ENCODE data around the gene PNLIPRP3.

Gene PNLIPRP3

DNA sequence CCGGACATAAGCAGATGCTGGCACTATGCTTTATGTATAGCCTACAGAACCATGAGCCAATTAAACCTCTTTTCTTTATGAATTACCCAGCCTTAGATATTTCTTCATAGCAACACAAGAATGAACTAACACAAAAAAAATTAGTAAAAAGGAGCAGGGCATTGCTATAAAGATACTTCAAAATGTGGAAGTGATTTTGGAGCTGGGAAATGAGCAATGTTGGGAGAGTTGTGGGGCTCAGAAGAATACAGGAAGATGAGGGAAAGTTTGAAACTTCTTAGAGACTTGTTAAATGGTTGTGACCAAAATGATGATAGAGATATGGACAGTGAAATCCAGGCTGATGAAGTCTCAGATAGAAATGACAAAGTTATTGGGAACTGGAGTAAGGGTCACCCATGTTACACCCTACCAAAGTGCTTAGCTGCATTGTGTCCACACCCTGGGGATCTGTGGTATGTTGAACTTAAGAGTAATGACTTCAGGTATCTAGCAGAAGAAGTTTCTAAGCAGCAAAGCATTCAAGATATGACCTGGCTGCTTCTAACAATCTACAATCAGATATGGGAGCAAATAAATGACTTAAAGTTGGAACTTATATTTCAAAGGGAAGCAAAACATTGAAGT is 24.2 kb downstream of the PNLIPRP3 start:
- DNase-seq: no peak

DNA sequence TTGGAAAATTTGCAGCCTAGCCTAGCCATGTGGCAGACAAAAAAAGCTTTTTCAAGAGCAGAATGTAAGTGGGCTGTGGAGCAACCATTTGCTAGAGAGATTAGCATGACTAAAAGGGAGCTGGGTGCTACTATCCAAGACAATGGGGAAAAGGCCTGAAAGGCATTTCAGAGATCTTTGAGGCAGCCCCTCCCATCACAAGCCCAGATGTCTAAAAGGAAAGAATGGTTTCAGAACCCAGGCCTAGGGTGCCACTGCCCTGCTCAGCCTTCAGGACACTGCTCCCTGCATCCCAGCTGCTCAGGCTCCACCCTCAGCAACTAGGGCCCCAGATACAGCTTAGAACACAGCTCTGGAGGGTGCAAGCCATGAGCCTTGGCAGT is 24.7 kb downstream of the PNLIPRP3 start:
- no peak for DNase-seq

DNA sequence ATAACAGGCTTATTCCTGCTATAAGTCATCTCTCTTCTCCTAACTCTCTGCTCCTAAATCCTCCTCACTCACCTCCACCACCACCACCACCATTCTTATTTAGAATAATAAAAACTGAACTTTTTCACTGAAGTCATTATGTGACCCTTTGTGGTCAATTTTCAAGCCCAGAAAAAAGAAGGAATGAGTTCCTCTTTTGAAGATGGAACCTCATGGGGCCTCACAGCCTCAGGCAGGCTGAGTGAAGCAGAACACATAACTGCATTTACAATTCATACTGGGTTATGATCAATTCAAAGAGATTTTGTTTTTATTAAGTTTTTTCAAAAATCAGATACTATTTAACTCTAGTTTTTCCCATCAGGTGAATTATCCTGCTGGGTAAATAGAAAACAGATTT is 29.8 kb downstream of the PNLIPRP3 start:
- DNase-seq: no peak

DNA sequence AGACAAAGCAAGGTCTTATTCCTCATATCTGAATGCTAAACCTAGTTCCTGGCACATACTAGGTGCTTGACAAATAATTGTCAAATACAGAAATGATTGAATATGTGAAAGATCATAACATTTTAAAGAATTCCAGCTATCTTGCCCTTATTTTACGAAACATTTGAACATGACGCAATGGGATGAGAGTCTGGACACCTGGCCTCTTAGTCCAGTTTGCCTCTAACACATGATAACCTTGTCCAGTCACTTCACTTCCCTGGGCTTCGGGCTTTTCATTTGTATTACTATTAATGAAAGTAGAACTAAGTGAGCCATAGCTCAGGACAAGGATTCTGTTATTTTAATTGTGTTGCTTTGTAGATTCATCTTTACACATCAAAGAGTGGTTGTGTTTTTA is 32.6 kb downstream of the PNLIPRP3 start:
- no peak for DNase-seq

DNA sequence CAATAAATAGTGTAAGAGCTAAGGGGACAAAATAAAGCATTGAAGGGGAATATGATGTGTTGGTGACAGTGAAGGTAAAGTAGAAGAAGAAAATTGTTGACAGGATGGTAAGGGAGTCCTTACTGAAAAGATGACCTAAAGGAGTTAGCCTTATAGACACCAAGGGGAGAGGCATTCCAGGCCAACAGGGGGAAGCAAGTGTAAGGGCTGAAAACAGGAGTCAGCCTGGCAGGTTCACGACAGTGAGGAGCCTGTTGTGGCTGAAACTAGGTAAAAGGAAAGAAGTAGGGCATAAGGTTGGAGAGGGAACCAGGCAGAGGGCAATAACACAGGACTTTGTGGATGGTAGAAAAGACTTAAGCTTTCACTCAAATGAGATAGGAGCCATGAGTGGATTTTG is 34.0 kb downstream of the PNLIPRP3 start:
- DNase-seq: no peak

DNA sequence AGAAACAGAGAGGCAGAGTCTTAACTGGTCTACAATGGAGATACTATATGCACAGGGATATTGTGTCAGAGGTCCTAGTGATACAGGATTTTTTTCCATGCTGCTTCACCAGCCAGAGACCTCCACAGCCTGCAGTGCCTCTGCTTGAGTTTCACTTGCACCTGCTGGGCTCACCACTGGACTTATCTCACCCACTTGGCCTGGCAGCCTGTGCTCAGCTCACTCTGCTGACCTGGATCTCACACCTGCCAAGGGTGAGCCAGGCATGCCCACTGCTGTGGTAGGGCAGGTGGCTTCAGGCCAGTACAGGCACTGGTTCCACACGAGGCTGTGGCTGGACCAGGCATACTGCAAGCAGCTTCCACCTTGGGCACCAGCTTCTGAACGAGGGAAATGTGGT is 36.6 kb downstream of the PNLIPRP3 start:
- no peak for DNase-seq

DNA sequence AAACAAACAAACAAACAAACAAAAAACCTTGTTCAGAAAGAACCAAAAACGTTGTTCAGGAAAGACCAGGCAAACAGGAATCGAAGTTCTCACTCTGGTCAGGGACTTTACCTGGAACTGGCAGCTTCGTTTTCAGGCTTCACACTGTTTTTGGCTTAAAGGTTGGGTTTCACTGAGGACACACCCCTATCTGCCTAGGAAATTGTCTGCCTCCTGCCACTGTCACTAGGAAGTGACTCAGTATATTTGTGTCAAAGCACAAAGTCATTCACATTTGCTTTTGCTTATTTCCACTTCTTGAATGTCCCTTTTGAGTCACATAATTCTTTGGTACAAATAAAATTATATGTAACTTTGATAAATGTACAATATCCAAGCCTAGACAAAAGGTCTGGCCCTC is 37.9 kb downstream of the PNLIPRP3 start:
- no peak for DNase-seq

DNA sequence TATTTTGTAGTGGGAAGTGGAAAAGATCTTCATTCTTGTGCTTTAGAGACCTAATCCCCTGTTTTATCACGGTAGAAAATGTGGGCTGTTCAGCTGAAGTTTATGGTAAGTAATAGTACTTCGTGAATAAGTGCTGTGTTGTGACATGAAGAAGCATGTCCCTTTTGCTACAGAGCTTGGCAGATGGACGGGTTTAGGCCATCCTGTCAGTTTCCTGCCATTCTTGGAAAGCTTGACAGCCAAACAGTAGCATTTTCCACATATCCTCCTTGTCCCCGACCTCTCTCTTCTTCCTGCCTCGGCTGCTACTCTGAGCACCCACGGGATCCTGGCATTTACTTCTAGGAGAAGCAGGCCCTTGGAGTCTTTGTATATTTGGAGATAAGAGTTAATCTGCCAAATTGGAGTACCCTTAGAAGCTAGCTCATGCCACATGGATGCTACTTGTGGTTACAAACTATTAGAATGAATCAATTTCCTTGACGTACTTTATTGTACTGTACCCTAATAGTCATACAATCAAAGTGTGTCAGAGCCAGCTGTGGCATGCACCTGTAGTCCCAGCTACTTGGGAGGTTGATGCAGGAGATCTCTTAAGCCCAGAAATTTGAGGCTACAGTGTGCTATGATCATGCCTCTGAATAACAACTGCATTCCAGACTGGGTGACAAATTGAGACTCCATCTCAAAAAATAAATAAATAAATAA is 39.2 kb downstream of the PNLIPRP3 start:
- no peak for DNase-seq

DNA sequence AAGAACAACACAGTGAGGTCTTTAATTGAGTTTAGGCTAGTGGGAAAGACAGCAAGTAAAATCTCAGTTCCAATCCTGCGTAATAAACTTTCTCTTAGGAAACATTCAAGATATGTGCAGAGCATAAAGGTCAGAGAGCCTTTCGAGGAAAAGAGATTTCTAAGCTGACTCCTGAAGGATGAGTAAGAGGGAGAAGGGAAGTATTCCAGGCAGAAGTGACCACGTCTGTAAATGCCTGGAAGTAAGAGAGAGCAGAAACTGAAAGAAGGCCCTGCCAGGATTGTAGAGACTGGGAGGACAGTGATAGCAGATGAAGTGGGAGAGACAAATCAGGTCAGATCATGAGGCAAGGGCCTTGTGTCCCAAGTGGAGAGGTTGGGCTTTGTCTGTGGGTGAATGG is 41.8 kb downstream of the PNLIPRP3 start:
- DNase-seq: peak; percentile 4

DNA sequence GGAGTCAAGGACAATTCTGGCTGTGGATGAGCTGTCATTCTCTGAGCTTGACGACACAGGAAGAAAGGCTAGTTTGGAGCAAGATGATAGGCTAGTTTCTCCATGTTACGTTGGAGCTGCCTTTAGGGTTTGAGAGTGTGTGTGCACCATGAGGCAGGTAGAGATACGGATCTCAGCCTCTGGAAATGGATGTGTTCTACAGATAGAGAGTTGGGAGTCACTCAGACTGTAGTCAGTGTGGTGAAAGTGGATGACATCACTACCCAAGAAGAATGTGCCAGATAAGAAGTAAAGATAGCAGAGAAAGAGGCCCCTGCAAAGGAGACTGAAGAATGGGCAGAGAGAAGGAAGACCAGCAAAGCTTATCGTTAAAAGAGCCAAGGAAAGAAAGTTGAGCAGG is 42.4 kb downstream of the PNLIPRP3 start:
- DNase-seq: no peak

DNA sequence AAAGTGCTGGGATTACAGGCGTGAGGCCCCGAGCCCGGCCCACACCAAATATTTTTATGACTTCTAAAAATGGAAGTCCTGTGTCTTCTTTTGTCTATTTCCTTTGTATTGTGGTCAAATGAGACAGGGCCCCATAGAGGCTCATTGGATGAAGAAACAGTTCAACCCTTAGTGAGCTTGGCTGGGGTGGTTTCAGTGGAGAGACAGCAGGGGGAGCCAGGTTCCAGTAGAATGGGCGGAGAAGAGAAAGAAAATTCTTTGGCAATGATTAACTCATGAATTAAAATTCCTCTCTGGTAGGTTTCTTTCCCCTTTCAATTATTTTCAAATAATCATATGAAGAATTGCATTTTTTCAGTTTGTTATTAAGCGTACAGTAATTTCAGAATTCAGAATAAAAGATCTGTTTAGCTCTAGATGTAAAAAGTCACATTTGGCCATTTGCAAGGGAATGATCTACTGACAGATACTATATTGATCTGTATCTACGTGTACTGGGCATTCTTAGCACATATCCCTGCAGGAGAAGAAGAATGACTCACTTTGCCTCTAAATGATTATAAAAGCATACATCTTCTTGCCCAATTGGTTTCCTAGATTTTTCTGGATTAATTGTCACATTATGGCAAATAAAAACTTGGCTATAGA is 43.2 kb downstream of the PNLIPRP3 start:
- peak; percentile 11 for DNase-seq

DNA sequence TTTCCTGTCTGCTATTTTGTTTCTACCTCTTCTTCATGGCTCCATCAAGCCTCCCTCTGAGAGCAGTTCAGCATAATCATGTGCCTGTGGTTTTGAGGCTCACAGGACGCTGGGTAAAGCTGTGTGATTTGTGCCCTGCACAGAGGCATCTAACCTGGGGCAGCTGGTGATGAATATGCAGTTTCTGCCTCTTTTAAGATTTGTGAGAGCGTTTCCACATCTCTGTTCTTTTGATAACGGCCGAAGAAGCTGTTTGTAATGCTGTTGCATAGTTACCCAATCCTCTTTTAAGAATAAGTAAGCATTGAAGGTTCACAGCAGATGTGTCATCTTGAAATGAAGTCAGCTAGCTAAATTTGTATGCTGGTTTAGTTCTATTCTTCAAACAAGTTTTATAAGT is 45.2 kb downstream of the PNLIPRP3 start:
- DNase-seq: no peak

DNA sequence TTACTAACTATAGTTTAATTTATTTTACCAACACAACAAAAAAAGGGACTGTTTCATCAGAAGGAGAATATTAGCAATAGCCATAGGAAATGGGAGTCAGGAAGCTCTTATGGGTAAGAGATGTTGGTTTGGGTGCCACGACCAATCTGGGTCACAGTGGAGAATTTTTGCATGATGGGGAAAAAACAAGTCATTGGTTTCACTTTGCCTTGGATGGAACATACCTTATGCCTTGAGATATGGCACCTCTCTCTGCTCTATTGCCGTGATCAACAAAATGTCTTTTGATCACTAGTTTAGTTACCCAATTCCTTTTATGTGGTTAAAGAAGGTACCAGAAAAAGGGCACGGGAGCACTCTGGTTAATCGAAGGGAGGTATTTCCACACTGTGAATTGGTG is 48.2 kb downstream of the PNLIPRP3 start:
- DNase-seq: no peak

DNA sequence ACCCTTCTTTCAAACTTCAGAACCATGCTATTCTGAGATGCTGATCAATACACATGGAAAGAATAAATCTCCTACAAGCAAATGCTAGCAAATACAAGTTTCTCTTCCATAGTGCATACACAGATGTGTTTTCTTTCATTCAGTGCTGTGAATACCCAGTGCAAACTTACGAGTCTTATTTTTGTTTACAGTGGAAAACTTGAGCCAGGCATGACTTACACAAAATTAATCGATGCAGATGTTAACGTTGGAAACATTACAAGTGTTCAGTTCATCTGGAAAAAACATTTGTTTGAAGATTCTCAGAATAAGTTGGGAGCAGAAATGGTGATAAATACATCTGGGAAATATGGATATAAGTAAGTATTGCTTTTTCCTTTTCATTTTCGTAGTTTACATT is 48.8 kb downstream of the PNLIPRP3 start:
- no peak for DNase-seq

DNA sequence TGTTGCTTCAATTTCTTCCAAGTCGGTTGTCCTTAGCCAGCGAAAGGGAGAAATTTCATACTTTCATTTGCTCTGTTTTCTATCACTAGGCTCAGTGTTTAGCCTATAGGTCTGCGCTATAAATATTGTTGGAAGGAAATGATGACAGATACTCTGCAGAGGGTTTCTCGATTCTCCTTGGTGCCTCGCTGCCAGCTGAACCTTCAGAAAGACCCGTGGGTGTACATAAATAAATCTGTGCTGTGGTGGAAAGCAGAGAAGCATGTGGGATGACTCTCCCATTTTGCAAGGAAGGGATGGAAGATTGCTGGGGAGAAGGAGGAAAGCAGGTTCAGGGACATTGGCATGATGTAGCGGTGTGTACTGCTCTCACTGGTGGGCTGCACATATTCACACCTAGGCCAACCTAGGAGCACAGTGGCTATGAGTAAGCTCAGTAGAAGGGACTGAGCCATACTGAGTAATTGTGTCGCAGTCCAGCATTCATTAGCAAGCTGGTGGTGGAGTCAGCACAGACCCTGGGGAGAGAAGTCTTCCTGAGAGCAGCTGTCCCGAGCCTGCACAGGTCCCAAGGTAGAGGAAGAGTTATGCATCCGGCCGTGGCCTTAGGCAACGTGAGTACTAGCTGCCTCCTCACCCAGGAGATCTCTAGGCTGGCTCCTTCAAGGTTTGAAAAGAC is 50.5 kb downstream of the PNLIPRP3 start:
- DNase-seq: no peak

DNA sequence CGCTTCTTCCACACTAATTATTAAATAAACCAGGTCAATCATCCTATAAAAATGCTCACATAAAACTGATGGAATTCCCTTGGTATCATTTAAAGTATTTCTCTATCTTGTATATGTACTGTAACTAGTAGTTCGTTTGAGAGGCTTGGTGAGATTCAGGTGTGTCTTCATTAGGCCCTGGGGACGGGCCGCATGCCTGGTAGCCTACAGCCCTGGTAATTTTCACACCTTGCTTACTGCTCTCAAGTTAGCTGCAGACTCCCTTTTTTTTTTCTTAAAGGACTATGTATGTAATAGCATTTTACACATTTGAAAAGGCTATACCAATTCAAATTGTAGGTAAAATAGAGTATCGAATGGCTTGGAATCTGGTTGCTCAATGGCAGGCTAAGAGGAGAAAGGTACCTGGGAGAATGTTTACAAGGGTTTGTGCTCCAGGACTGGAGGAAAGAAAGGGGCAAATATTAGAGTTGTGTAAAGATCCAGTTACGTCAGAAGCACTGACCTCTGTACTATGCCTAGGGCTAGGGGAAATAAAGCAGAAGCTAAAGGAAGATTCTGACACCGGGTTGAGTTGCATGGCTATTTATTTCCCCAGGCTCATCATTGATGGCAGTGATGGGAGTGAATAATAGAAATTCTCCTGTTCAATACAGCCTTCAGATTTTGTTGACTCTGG is 59.3 kb downstream of the PNLIPRP3 start:
- no peak for DNase-seq

DNA sequence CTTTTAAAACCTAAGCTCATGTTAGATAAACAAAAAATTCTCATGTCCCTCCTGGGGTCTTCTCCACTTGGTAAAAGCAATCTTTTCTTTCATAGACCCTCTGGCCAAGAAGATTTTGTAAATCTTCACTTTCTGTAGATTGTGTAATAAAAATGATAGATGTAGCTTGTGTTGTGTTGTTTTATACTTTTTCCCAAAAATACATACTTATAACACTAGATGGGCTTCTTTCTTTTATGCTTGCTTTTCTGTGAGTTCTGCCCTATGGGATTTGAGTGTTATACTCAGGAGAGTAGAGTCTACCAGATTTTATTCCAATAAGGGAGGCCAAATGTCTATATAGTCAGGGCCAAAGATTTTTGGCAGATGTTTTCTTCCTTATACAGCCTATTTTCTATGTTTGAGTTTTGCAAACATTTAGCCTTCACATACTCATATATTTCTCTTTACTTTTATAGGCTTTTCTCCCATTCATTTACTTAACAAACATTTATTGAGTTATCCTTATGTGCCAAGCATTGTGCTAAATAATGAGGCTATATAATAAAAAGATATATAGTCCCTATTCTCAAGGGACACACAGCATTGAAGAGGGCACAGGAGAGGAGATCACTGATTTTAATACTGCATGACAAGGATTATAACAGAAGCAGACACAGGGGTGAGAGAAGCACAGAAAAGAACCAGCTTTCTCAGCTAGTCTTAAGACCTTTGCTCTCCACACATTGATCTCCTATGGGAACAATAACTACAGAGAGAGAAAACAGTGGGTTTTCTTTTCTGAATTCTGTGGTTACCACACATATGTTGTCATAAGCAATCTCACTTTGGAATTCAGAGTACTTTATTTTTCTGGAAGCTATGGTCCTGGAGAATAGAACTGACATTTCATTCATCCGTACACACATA is 60.1 kb downstream of the PNLIPRP3 start:
- DNase-seq: no peak

DNA sequence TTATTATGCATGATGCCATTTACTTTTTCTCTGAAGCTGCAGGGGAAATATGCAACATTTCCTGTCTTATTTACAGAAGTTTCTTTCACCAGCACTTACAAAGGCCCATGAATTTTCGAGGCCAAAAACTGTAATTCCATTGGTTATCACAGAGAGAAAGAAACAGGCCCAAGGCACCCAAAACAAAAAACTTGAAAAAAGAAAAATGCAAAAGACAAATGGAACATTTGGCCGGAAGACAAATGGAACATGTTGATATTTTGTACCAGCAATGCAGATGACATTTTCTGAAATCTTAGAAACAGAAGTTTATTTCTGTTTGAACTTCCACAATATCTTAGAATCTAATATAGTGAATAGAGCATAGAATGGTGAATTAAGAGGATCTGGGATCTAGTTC is 61.8 kb downstream of the PNLIPRP3 start:
- no peak for DNase-seq

DNA sequence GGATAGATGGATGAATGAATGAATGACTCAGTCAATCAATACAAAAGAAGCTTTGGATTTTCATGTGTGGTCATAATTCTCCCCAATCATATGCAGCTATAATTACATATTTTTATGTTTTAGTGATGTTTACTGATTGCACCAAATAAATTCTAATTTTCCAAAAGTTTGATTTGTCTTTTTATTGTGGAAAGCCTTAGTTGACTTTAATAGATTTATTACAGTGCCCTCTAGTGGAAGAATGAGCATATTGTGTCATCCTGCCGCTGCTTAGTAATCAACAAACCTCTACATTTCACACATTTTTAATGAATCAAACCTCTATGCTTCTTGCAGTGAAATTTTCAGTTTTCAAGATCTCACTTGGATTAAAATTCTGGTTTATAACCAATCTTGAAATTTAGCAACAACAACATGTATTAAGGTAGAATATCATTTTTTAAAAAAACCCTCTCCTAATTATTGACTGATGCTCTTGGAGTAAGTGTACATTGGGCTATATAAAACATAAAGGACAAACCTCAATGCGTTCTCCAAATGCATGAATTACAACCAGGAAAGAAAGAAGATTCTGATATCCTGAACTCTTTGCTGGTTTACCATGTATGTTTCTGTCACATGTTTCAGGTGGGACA is 62.5 kb downstream of the PNLIPRP3 start:
- peak; percentile 9 for DNase-seq

DNA sequence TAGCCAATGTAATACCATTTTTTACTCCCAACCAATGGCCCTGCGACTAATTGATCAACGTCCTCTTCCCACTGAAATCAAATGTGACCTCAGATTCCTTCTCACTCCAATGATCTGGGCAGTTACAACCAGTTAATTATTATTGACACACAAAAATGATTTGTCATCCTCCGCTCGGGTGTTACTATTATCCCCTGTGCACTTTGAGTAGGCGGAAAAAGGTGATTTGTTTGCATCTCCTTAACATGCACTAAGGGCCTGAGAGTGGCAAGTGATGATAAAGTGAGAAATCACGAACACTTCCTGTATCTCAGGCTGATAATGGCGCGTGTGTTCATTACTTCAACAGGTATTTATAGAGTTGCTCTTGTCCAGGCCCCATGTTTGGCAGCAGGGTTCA is 77.1 kb downstream of the PNLIPRP3 start:
- no peak for DNase-seq

DNA sequence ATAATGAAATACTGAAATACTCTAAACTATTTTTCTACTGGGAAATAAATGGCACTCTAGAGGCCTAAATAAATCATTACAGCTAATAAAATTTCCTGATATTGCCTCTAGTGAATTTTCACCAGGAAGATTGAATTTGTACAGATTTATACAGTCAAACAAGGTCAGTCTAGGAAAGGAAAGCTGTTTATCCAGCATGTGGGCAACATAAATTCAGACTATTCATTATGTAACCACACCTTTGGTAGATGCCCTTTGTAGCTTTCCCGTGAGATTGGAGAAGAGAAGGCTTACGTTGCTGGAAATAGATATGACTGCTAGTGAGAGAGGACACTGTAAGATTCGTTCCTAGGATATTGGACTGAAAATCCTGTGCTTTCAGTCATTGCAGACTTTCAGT is 82.9 kb downstream of the PNLIPRP3 start:
- DNase-seq: no peak

Measured in fibroblast of skin of abdomen (primary cell).